Left lung (tissue), 10 donors: ENCODE results near the gene AQP3. TPM values are rescaled to one million over a fixed set of nuclear protein-coding genes. Genes with fewer than 3 reads are reported as not detected.

Experiments
- ATAC-seq: fragments of 200-7000 bp; cut with Tn5 transposase; one replicate; pipeline ENCODE4 v1.9.1; 2020; ENCODE audit warnings: moderate library complexity
- DNase-seq, 4 donors: peaks; one replicate each; pipeline ENCODE4 v3.0.0-alpha.2; 2013 to 2020
- H3K27ac ChIP-seq, 2 donors: fragments of 200-600 bp; sonication (generic) in 1 of 2; one replicate each; pipeline versions ENCODE4 v1.5.0 to v1.8.0; 2020 to 2021
- H3K27me3 ChIP-seq, 2 donors: fragments of 200-600 bp; sonication (generic) in 1 of 2; one replicate each; pipeline versions ENCODE4 v1.5.0 to v1.8.0; 2020 to 2021
- H3K36me3 ChIP-seq, 2 donors: fragments of 200-600 bp; sonication (generic) in 1 of 2; one replicate each; pipeline versions ENCODE4 v1.5.0 to v1.8.0; 2020 to 2021
- H3K4me1 ChIP-seq, 2 donors: fragments of 200-600 bp; one replicate each; pipeline ENCODE4 v1.8.0; 2021
- H3K4me3 ChIP-seq, 2 donors: fragments of 200-600 bp; sonication (generic) in 1 of 2; one replicate each; pipeline versions ENCODE4 v1.5.0 to v1.8.0; 2020 to 2021; ENCODE audit warnings: mild to moderate bottlenecking in 1 of 2
- H3K9me3 ChIP-seq, 2 donors: fragments of 200-600 bp; sonication (generic) in 1 of 2; one replicate each; pipeline versions ENCODE4 v1.5.0 to v1.8.0; 2020 to 2021
- intact Hi-C, 2 donors: fragments of 100-400 bp; cut with DNase I; formaldehyde crosslinking; loops; one replicate each; pipeline versions ENCODE4 v1.11.2 to v1.14.2; 2022
- polyA plus RNA-seq, 6 donors: library from polyadenylated mRNA; unstranded; fragments of 120-200 nt; gene quantifications; one replicate each; pipeline ENCODE4 v1.2.1, GENCODE V29; 2013; ENCODE audit not compliant: insufficient read length in 6 of 6
- total RNA-seq, 2 donors: library from RNA; stranded (reverse); fragmentation: NEBNext Ultra II Directional; extraction: Animal tissue kit (Norgen Biotek cat#: 25700); gene quantifications; one replicate each; pipeline ENCODE4 v1.2.1, GENCODE V29; 2021
- TF ChIP-seq, protein P1 (sequence below), 2 donors: fragments of 200-600 bp; sonication (generic) in 1 of 2; IDR thresholded peaks; one replicate each; pipeline versions ENCODE4 v1.5.0 to v1.8.0; 2021; ENCODE audit warnings: antibody characterized with exemption in 2 of 2
- donor health status: DM: no; HTN: yes; CAD: no.
- donor health status: DM: no; HTN: no; CAD: no.

The AQP3 gene
- total and polyA plus RNA-seq, 8 donors, result 8.0 to 265 (median 28.0) TPM

- Histone ChIP-seq H3K36me3 (peaks cover 0 to 11% of the 10 kb centered on the region in 2 donors), H3K4me3 (peak overlapping the region; percentile 45 to 46), H3K4me1 (peaks cover 10 to 28% of the 10 kb centered on the region in 2 donors), H3K27ac (peak overlapping the region; percentile 73 to 81), H3K9me3 (no peaks in the 10 kb centered on the region), H3K27me3 (peaks cover 0 to 18% of the 10 kb centered on the region in 2 donors)
- TF ChIP-seq, protein P1, sequence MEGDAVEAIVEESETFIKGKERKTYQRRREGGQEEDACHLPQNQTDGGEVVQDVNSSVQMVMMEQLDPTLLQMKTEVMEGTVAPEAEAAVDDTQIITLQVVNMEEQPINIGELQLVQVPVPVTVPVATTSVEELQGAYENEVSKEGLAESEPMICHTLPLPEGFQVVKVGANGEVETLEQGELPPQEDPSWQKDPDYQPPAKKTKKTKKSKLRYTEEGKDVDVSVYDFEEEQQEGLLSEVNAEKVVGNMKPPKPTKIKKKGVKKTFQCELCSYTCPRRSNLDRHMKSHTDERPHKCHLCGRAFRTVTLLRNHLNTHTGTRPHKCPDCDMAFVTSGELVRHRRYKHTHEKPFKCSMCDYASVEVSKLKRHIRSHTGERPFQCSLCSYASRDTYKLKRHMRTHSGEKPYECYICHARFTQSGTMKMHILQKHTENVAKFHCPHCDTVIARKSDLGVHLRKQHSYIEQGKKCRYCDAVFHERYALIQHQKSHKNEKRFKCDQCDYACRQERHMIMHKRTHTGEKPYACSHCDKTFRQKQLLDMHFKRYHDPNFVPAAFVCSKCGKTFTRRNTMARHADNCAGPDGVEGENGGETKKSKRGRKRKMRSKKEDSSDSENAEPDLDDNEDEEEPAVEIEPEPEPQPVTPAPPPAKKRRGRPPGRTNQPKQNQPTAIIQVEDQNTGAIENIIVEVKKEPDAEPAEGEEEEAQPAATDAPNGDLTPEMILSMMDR (IDR thresholded peaks at IDR 0.05), result no peak
- ATAC-seq, result peak; percentile 45
- intact Hi-C loops, result no loop called here
- peak in 1 of 4 donors; percentile 38 for DNase-seq
These were observed 1.0 kb downstream of the AQP3 start for GRCh38 chr9:33446240-33446945.

DNA sequence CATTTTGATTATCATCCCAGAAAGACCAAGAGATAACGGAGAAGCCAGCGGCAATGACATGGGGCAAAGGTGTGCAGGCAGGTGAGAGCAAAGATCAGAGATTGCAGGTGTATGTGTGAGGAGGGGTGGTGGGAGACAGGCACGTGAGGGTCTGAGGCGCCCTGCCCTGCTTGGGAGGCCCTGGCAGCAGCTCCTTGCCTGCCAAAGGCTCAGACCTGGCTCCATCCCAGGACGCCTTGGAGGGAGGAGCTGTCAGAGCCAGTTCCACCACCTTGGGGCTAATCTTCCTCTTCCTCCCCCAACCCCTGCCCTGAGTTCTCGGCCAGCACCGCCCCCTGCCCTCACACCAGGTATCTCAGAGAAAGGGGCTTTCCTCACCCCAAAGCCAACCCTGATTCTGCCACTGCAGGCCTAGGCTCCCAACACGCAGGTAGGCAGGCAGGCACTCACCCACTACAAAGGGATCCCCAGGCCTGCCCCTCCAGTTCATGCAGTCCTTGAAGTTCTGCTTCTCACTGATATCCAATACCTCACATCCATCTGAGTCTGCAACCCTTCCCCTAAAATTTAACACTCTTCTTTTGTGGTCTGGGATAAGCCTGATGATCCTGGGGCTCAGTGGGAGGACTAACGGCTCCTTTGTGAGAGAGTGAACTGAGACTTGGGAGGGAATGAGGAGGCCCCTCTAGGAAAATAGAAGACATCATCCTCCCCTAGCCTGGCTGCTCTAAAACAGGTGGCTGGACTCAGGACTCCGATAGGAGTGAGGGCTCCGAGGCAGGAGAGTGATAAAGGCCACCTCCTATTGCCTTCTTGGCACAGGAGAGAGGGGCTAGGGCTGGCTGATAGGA is 1.8 kb downstream of the AQP3 start:
- TF ChIP-seq, protein P1 (IDR thresholded peaks at IDR 0.05), result no peak
- peaks cover 0 to 11% of the 10 kb centered on the region in 2 donors for H3K36me3 ChIP-seq
- intact Hi-C loops, result no loop called here
- H3K4me3 ChIP-seq, result peak overlapping the region; percentile 45 to 46
- no peaks in the 10 kb centered on the region for H3K9me3 ChIP-seq
- peaks cover 0 to 18% of the 10 kb centered on the region in 2 donors for H3K27me3 ChIP-seq
- DNase-seq, result peak in 3 of 4 donors; percentile 74 to 84 (median 80)
- H3K4me1 ChIP-seq, result peaks cover 10 to 28% of the 10 kb centered on the region in 2 donors
- peak; percentile 54 for ATAC-seq
- H3K27ac ChIP-seq, result peak overlapping the region; percentile 73 to 81

GRCh38 chr9:33443464-33444154 is 3.8 kb downstream of the AQP3 start:
- no peak for DNase-seq
- H3K36me3 ChIP-seq, result peaks cover 0 to 16% of the 10 kb centered on the region in 2 donors
- H3K9me3 ChIP-seq, result no peaks in the 10 kb centered on the region
- H3K27me3 ChIP-seq, result peaks cover 0 to 18% of the 10 kb centered on the region in 2 donors
- TF ChIP-seq, protein P1 (IDR thresholded peaks at IDR 0.05), result no peak
- peak overlapping the region in 1 of 2 donors; percentile 46 for H3K4me3 ChIP-seq
- no peak for ATAC-seq
- intact Hi-C loops, result no loop called here
- peaks cover 10 to 32% of the 10 kb centered on the region in 2 donors for H3K4me1 ChIP-seq
- no peak overlapping the region for H3K27ac ChIP-seq

- Histone ChIP-seq H3K9me3 (no peaks in the 10 kb centered on the region), H3K4me3 (no peak overlapping the region), H3K27me3 (peaks cover 0 to 13% of the 10 kb centered on the region in 2 donors), H3K4me1 (peaks cover 10 to 31% of the 10 kb centered on the region in 2 donors), H3K36me3 (peaks cover 0 to 16% of the 10 kb centered on the region in 2 donors), H3K27ac (no peak overlapping the region)
- TF ChIP-seq, protein P1 (IDR thresholded peaks at IDR 0.05), result no peak
- no peak for DNase-seq
- intact Hi-C loops, result no loop called here
- ATAC-seq, result no peak
These were observed 4.3 kb downstream of the AQP3 start for GRCh38 chr9:33443047-33443446.
